ENCODE results near the gene NMNAT2.

DNA sequence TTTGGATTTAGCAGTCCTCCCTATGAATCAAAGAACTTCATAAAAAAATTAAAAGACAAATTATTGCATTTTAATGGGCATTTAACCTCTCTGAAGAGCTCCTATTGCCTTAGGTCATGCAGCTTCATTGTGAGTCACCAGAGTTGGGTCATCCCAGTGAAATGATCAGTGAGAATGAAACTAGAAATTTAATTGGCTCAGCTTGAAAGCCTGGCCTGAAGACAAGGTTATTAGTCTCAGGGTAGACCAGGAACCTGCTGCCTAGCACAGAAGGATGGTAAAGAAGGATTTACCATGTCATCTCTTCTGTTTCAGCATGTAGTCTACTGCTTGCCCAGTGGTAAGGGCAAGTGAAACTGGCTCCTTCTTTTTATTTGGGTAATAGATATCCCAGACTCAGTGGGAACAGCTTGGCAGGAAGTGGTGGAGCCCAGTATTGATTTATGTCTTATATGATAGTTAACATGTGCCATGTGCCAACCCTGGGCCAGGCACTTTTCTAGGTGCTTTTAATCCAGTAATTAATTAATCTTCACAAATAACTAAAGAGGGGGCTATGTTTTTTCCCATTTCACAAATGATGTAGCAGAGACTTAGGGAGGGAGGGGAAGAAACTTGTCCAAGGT lies 208.5 kb downstream of the NMNAT2 start:
- TF ChIP-seq EZH2 (IDR thresholded peaks at IDR 0.05; ENCODE audit: insufficient read depth, poor library complexity, severe bottlenecking) (no peak), EZH2phosphoT487 (IDR thresholded peaks at IDR 0.05; ENCODE audit: insufficient read depth, low read depth) (no peak)

Measured in GM23248 (cell line).